SU-DHL-6 (cell line): Measurements from ENCODE around the gene EPS8.

ENCODE experiments used
- EZH2phosphoT487 ChIP-seq: fragments of 200-600 bp; sonication (generic), shearing (Covaris generic); conservative IDR thresholded peaks from 2 replicates; pipeline ENCODE4 v1.6.1; 2018; ENCODE audit warnings: mild to moderate bottlenecking, antibody characterized with exemption, low read length, moderate library complexity, mixed read lengths
- TF ChIP-seq, protein P1 (sequence below): fragments of 200-600 bp; sonication (generic); IDR thresholded peaks from one replicate; pipeline ENCODE4 v1.5.1; 2017; ENCODE audit warnings: antibody characterized with exemption, mild to moderate bottlenecking, low read length, moderate library complexity; ENCODE audit not compliant: insufficient read depth, poor library complexity, severe bottlenecking

DNA sequence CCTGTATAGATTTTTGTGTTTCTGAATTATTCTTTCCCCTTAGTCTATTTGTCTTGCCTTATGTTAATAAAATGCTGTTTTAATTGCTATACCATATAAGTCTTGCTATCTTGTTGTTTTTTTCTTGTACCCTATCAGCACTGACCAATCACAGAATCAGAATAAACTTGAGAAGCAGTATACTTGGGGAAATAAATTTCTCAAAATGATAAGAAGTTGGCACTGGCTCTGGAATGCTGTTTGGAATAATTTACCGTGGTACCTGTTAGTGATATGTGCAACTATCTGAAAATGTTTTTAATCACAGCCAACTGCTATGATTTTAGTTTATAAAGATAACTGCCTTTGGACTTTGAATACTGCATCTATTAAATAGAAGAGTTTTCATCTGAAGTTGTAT, 37.9 kb upstream of the EPS8 start:
- TF ChIP-seq, protein P1, sequence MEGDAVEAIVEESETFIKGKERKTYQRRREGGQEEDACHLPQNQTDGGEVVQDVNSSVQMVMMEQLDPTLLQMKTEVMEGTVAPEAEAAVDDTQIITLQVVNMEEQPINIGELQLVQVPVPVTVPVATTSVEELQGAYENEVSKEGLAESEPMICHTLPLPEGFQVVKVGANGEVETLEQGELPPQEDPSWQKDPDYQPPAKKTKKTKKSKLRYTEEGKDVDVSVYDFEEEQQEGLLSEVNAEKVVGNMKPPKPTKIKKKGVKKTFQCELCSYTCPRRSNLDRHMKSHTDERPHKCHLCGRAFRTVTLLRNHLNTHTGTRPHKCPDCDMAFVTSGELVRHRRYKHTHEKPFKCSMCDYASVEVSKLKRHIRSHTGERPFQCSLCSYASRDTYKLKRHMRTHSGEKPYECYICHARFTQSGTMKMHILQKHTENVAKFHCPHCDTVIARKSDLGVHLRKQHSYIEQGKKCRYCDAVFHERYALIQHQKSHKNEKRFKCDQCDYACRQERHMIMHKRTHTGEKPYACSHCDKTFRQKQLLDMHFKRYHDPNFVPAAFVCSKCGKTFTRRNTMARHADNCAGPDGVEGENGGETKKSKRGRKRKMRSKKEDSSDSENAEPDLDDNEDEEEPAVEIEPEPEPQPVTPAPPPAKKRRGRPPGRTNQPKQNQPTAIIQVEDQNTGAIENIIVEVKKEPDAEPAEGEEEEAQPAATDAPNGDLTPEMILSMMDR: no peak
- no peak for TF ChIP-seq EZH2phosphoT487
